Peyer's patch (tissue), 4 donors: ENCODE measurements around the gene DNAJB4. TPM values are rescaled to one million over a fixed set of nuclear protein-coding genes. Genes with fewer than 3 reads are reported as not detected.
"Not testable (repeated sequence)": the region's sequence is repeated elsewhere in the genome, so short reads cannot be mapped to it uniquely, and the experiment has no call there.

Experiments used
- DNase-seq, 3 donors: peaks; one replicate each; pipeline ENCODE4 v3.0.0-alpha.2; 2017 to 2019
- H3K27ac ChIP-seq, 4 donors: fragments of 200-600 bp; sonication (generic); one replicate each; pipeline ENCODE4 v1.5.1; 2016 to 2019
- H3K27me3 ChIP-seq, 2 donors: fragments of 200-600 bp; sonication (generic); one replicate each; pipeline ENCODE4 v1.5.1; 2019
- H3K36me3 ChIP-seq, 3 donors: fragments of 200-600 bp; sonication (generic); one replicate each; pipeline ENCODE4 v1.5.1; 2016 to 2019
- H3K4me1 ChIP-seq, 4 donors: fragments of 200-600 bp; sonication (generic); one replicate each; pipeline ENCODE4 v1.5.1; 2016 to 2019
- H3K4me3 ChIP-seq, 4 donors: fragments of 200-600 bp; sonication (generic); 1 replicate in 3 of 4; 2 replicates in 1 of 4; pipeline ENCODE4 v1.5.1; 2016 to 2019; ENCODE audit warnings: mild to moderate bottlenecking in 1 of 4
- H3K9me3 ChIP-seq, 4 donors: fragments of 200-600 bp; sonication (generic); one replicate each; pipeline ENCODE4 v1.5.1; 2016 to 2019; ENCODE audit warnings: mild to moderate bottlenecking in 1 of 4
- POLR2A ChIP-seq, 2 donors: fragments of 450-650 bp; IDR thresholded peaks; one replicate each; pipeline ENCODE4 v1.5.1; 2017; ENCODE audit warnings: antibody characterized with exemption in 2 of 2, mild to moderate bottlenecking in 2 of 2, moderate library complexity in 2 of 2
- total RNA-seq, 4 donors: library from RNA; depleted of rRNA; stranded (reverse); fragments of >200 nt; gene quantifications; one replicate each; pipeline ENCODE4 v1.1.0, GENCODE V29; 2016
- TF ChIP-seq, protein P1 (sequence below), 6 experiments: fragments of 450-650 bp in 4 of 6; fragments of 200-600 bp in 2 of 6; sonication (generic) in 1 of 6; IDR thresholded peaks; one replicate each; pipeline ENCODE4 v1.5.1; 2017 to 2019; ENCODE audit warnings: antibody characterized with exemption in 6 of 6, mild to moderate bottlenecking in 3 of 6, moderate library complexity in 1 of 6

DNAJB4 gene
- total RNA-seq, 4 donors from 2014 or later = 8.8 to 38.0 (median 13.4) TPM

DNA sequence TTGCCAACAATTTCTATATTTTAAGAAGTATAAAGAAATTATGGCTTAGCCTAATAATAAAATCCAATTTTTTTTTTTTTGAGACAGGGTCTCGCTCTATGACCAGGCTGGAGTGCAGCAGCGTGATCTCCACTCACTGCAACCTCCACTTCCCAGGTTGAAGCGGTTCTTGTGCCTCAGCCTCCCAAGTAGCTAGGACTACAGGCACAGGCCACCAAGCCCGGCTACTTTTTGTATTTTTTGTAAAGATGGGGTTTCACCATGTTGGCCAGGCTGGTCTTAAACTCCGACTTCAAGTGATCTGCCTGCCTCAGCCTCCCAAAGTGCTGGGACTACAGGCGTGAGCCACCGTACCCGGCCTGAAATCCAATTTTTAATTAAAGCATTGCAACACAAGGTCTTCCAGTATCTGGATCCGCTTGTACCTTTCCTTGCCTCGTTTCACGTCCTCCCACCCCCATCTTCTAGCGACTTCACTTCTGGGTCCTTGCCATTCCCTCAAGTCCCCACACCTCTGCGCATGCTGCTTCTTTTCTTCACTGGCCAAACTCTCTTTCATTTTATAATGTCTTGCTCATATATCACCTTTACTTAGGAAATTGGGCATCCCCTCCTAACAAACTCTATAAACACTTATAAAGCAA lies 28.2 kb upstream of the DNAJB4 start:
- Histone ChIP-seq H3K9me3 (no peaks in the 10 kb centered on the region), H3K27ac (peak overlapping the region in 2 of 4 donors; percentile 94 to 95), H3K36me3 (peaks cover 0 to 6% (median 0%) of the 10 kb centered on the region in 3 donors), H3K27me3 (no peaks in the 10 kb centered on the region), H3K4me3 (peak overlapping the region; percentile 54 to 80 (median 76)), H3K4me1 (peaks cover 0 to 28% (median 13%) of the 10 kb centered on the region in 4 donors)
- no peak for DNase-seq
- no peak for TF ChIP-seq POLR2A (IDR thresholded peaks at IDR 0.05)
- TF ChIP-seq, protein P1, sequence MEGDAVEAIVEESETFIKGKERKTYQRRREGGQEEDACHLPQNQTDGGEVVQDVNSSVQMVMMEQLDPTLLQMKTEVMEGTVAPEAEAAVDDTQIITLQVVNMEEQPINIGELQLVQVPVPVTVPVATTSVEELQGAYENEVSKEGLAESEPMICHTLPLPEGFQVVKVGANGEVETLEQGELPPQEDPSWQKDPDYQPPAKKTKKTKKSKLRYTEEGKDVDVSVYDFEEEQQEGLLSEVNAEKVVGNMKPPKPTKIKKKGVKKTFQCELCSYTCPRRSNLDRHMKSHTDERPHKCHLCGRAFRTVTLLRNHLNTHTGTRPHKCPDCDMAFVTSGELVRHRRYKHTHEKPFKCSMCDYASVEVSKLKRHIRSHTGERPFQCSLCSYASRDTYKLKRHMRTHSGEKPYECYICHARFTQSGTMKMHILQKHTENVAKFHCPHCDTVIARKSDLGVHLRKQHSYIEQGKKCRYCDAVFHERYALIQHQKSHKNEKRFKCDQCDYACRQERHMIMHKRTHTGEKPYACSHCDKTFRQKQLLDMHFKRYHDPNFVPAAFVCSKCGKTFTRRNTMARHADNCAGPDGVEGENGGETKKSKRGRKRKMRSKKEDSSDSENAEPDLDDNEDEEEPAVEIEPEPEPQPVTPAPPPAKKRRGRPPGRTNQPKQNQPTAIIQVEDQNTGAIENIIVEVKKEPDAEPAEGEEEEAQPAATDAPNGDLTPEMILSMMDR (IDR thresholded peaks at IDR 0.05) = no peak

GRCh38 chr1:77977989-77978292 lies 26.8 kb upstream of the DNAJB4 start:
- H3K4me1 ChIP-seq = peaks cover 0 to 28% (median 13%) of the 10 kb centered on the region in 4 donors

GRCh38 chr1:77978293-77978968 lies 26.3 kb upstream of the DNAJB4 start:
- no peaks in the 10 kb centered on the region for H3K9me3 ChIP-seq
- H3K36me3 ChIP-seq = peaks cover 0 to 6% (median 0%) of the 10 kb centered on the region in 3 donors
- peak overlapping the region; percentile 54 to 80 (median 76) for H3K4me3 ChIP-seq
- H3K4me1 ChIP-seq = peaks cover 0 to 28% (median 13%) of the 10 kb centered on the region in 4 donors
- H3K27ac ChIP-seq = peak overlapping the region; percentile 94 to 99 (median 96)
- no peaks in the 10 kb centered on the region for H3K27me3 ChIP-seq
- peak in 2 of 3 donors; percentile 78 to 86 for DNase-seq
- TF ChIP-seq POLR2A (IDR thresholded peaks at IDR 0.05) = peak; percentile 38 to 43
- TF ChIP-seq, protein P1 (IDR thresholded peaks at IDR 0.05) = no peak

More at GRCh38 chr1:77977989-77978292, 26.8 kb upstream of the DNAJB4 start:
- Histone ChIP-seq H3K27me3 (no peaks in the 10 kb centered on the region), H3K4me3 (peak overlapping the region; percentile 54 to 80 (median 76)), H3K36me3 (peaks cover 0 to 6% (median 0%) of the 10 kb centered on the region in 3 donors), H3K9me3 (no peaks in the 10 kb centered on the region), H3K27ac (peak overlapping the region; percentile 94 to 99 (median 96))
- TF ChIP-seq, protein P1 (IDR thresholded peaks at IDR 0.05) = no peak
- no peak for TF ChIP-seq POLR2A (IDR thresholded peaks at IDR 0.05)
- DNase-seq = no peak

DNA sequence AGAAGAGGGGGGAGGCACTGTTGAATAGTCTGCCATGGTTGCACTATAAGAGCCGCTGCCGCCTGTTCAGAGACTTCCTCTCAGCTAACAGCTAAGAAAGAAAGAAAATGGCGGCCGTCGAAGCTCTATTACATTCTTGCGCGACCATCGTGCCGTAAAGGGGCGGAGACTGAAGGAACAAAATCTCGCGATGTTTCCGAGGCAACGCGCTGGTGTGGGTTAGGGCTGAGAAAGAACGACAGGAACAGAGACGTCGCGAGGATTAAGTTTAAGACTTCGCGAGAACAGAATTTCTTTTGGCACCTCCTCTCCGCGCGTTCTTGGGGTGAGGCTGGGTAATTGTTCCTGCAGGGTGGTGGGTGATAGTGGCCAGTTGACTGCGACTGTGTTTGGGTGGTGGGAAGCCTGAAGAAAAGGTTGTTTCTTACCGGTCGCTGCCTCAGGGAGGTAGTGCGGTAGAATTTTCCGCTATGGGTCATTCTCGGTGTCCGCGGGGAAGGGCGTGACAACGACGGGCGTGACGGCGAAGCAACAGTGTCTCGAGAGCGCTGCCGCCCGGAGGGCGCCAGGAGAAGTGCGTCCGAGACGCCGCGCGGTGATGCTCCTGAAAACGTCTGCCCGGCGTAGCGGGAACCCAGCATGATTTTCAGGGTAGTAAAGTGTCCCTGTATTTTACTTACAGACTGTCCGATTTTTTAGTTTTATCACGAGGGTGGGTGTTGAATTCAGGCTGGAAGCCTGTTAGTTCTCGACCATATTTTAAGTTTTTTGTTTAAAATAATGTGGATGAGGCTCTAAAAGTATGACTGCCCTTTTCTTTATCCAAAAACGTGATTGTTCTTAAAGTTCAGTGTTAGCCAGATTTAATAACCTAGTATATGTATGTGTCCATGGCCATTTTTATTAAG lies 25.5 kb upstream of the DNAJB4 start, which contains the start of gene FUBP1:
TSS of gene FUBP1 (minus strand) at position 104 of the 908 bp plus-strand sequence. CDS start at position 36, 68 bp downstream.
- H3K4me3 ChIP-seq = peak within 1 kb of the TSS; percentile 54 to 80 (median 76)
- peaks cover 0 to 28% (median 13%) of the 10 kb centered on the region in 4 donors for H3K4me1 ChIP-seq
- H3K9me3 ChIP-seq = no peaks in the 10 kb centered on the region
- TF ChIP-seq, protein P1 (IDR thresholded peaks at IDR 0.05) = peak; percentile 60 to 85 (median 71)
- TF ChIP-seq POLR2A (IDR thresholded peaks at IDR 0.05) = peak; percentile 60 to 67
- DNase-seq = peak; percentile 93 to 98 (median 94)
- peak within 1 kb of the TSS; percentile 94 to 99 (median 96) for H3K27ac ChIP-seq
- peaks cover 0 to 6% (median 0%) of the 10 kb centered on the region in 3 donors for H3K36me3 ChIP-seq
- H3K27me3 ChIP-seq = no peaks in the 10 kb centered on the region

- DNase-seq, H3K9me3 ChIP-seq, H3K4me1 ChIP-seq, H3K27me3 ChIP-seq, H3K36me3 ChIP-seq, H3K4me3 ChIP-seq: not testable (repeated sequence)
- H3K27ac ChIP-seq = peak overlapping the region in 1 of 4 donors; percentile 23
Observed at GRCh38 chr1:77983352-77983996, 21.3 kb upstream of the DNAJB4 start.
